Glutamatergic neuron (in vitro differentiated cells): ENCODE data around the gene CLCNKA. TPM values are rescaled to one million over a fixed set of nuclear protein-coding genes. Genes with fewer than 3 reads are reported as not detected.

Source experiments
- DNase-seq: peaks from one replicate; pipeline ENCODE4 v3.0.0; 2022
- H3K27ac Mint-ChIP-seq: one replicate; pipeline ENCODE4 v1.8.0; 2020; ENCODE audit warnings: mild to moderate bottlenecking, mixed read lengths, inconsistent platforms; ENCODE audit not compliant: unreplicated experiment
- H3K27me3 Mint-ChIP-seq: one replicate; pipeline ENCODE4 v1.8.0; 2020; ENCODE audit warnings: mild to moderate bottlenecking, moderate library complexity, mixed read lengths, inconsistent platforms; ENCODE audit not compliant: unreplicated experiment
- H3K36me3 Mint-ChIP-seq: one replicate; pipeline ENCODE4 v1.8.0; 2020; ENCODE audit warnings: mild to moderate bottlenecking, mixed read lengths, inconsistent platforms; ENCODE audit not compliant: unreplicated experiment
- H3K4me1 Mint-ChIP-seq: one replicate; pipeline ENCODE4 v1.8.0; 2020; ENCODE audit warnings: mild to moderate bottlenecking, low read depth, mixed read lengths, inconsistent platforms; ENCODE audit not compliant: unreplicated experiment
- H3K4me3 Mint-ChIP-seq: one replicate; pipeline ENCODE4 v1.8.0; 2020; ENCODE audit warnings: mild to moderate bottlenecking, mixed read lengths, inconsistent platforms; ENCODE audit not compliant: unreplicated experiment
- H3K9me3 Mint-ChIP-seq: one replicate; pipeline ENCODE4 v1.8.0; 2020; ENCODE audit warnings: mild to moderate bottlenecking, moderate library complexity, mixed read lengths, inconsistent platforms; ENCODE audit not compliant: unreplicated experiment
- CTCF ChIP-seq: fragments of 200-600 bp; sonication (generic); IDR thresholded peaks from one replicate; pipeline ENCODE4 v1.5.0; 2021; ENCODE audit not compliant: partially characterized antibody, unreplicated experiment
- total RNA-seq: library from RNA; stranded (reverse); fragmentation: NEBNext Ultra II Directional; extraction: Animal tissue kit (Norgen Biotek cat#: 25700); gene quantifications from one replicate; pipeline ENCODE4 v1.2.1, GENCODE V29; 2021; ENCODE audit not compliant: unreplicated experiment

Gene CLCNKA
- total RNA-seq, 1 donor from 2014 or later = 0.34 TPM

- H3K9me3 Mint-ChIP-seq = peaks cover 2% of the 10 kb centered on the region
- no peaks in the 10 kb centered on the region for H3K36me3 Mint-ChIP-seq
- no peak for DNase-seq
- peaks cover 4% of the 10 kb centered on the region for H3K27me3 Mint-ChIP-seq
- TF ChIP-seq CTCF = no peak
- no peaks in the 10 kb centered on the region for H3K4me1 Mint-ChIP-seq
- H3K27ac Mint-ChIP-seq = no peak overlapping the region
- no peak overlapping the region for H3K4me3 Mint-ChIP-seq
These were observed 58.8 kb downstream of the CLCNKA start for GRCh38 chr1:16080422-16081150.

GRCh38 chr1:16081636-16082035, 59.8 kb downstream of the CLCNKA start:
- Mint-ChIP-seq H3K36me3 (no peaks in the 10 kb centered on the region), H3K4me1 (no peaks in the 10 kb centered on the region), H3K27ac (no peak overlapping the region), H3K4me3 (no peak overlapping the region), H3K27me3 (peaks cover 4% of the 10 kb centered on the region), H3K9me3 (peaks cover 2% of the 10 kb centered on the region)
- no peak for TF ChIP-seq CTCF
- no peak for DNase-seq

- peak; percentile 87 for TF ChIP-seq CTCF
- peaks cover 4% of the 10 kb centered on the region for H3K9me3 Mint-ChIP-seq
- H3K36me3 Mint-ChIP-seq = no peaks in the 10 kb centered on the region
- no peaks in the 10 kb centered on the region for H3K4me1 Mint-ChIP-seq
- no peak overlapping the region for H3K27ac Mint-ChIP-seq
- peak overlapping the region; percentile 38 for H3K4me3 Mint-ChIP-seq
- peak; percentile 83 for DNase-seq
- peaks cover 4% of the 10 kb centered on the region for H3K27me3 Mint-ChIP-seq
These were observed 60.6 kb downstream of the CLCNKA start for GRCh38 chr1:16082283-16083038.

GRCh38 chr1:16083486-16083885, 61.6 kb downstream of the CLCNKA start:
- Mint-ChIP-seq H3K36me3 (no peaks in the 10 kb centered on the region), H3K9me3 (peaks cover 5% of the 10 kb centered on the region), H3K27me3 (peaks cover 4% of the 10 kb centered on the region), H3K4me3 (no peak overlapping the region), H3K27ac (no peak overlapping the region), H3K4me1 (no peaks in the 10 kb centered on the region)
- DNase-seq = no peak
- TF ChIP-seq CTCF = no peak

Other genes with a start within 250 kb of the CLCNKA start
- 2.0 TPM for gene UQCRHL, start 214.4 kb upstream of the CLCNKA start, total RNA-seq
- 52.4 TPM for gene SPEN, start 174.3 kb upstream of the CLCNKA start, total RNA-seq
- gene ZBTB17, start 45.9 kb upstream of the CLCNKA start, total RNA-seq = 86.9 TPM
- gene SRARP, start 17.8 kb upstream of the CLCNKA start, total RNA-seq = not detected
- gene HSPB7, start 4.0 kb upstream of the CLCNKA start, total RNA-seq = not detected
- not detected for gene CLCNKB, start 21.7 kb downstream of the CLCNKA start, total RNA-seq
- 1.1 TPM for gene FAM131C, start 51.6 kb downstream of the CLCNKA start, total RNA-seq
- 0.29 TPM for gene EPHA2, start 134.0 kb downstream of the CLCNKA start, total RNA-seq
- 3.4 TPM for gene ARHGEF19, start 190.6 kb downstream of the CLCNKA start, total RNA-seq
- 3.5 TPM for gene CPLANE2, start 215.1 kb downstream of the CLCNKA start, total RNA-seq